NOMO-1 treated with dmso at 0.1 percent for 144 hours (cell line): ENCODE results near the gene SPIC.

Source experiments
- DNase-seq: peaks from one replicate; lab custom pipeline; 2025; ENCODE audit not compliant: unreplicated experiment; lab: John Stamatoyannopoulos, UW

SPIC gene

GRCh38 chr12:101527682-101528081 is 52.5 kb downstream of the SPIC start:
- no peak for DNase-seq

GRCh38 chr12:101536069-101536674 is 61.0 kb downstream of the SPIC start:
- no peak for DNase-seq
